Measurements from ENCODE around the gene DIP2A. TPM values are rescaled to one million over a fixed set of nuclear protein-coding genes. Genes with fewer than 3 reads are reported as not detected.
A peak's percentile ranks its signal among the peaks of the same experiment; 100 is the strongest.

The DIP2A gene
- total RNA-seq, 2 experiments from 2014 or later: 32.0 to 35.3 TPM

DNA sequence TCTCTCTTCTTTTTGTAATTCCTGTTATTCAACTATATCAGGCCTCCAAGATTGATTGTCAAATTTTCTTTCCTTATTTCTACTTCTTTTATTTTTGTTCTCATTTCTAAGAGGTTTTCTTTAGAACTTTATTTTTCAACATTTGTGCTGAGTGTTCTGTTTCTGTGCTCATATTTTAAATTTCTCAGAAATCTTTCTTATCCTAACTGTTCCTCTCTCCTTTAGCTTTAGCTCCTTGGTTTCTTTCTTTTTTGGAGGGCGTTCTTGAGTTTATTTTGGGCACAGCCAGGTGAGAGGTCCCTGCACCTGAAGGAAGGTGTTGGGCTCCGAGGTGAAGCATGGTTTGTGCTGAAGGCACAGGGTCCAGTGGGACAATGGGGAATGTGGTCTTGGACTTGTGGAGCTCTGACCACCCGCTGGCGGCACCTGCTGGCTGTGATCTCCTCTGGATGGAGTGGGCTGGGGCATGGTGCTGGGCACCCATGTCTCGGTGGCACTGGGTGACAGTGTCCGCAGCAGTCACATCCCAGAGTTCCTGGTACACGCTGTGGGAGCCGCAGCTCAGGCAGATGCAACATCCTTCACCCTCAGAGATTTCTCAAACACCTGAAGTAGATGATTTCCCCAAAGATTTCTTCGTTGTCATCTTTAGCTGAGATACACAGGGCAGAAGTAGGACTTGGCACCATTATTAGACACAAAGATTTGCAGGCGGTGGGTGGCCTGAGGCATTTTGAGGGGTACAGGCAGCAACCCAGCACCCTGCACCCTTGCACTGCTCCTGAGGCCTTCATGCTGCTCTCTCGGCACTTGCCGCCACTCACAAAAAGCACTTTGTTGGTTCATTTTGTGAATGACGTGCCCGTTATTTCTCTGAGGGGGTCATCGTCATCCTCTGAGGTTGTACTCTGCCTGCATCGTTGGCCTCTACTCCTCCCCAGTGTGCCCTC lies 38.2 kb upstream of the DIP2A start:
- Mint-ChIP-seq H3K9me3 (no peaks in the 10 kb centered on the region), H3K4me3 (no peak overlapping the region), H3K4me1 (ENCODE audit: low read depth) (peaks cover 9% of the 10 kb centered on the region), H3K36me3 (peaks cover 23% of the 10 kb centered on the region), H3K27ac (no peak overlapping the region), H3K27me3 (no peaks in the 10 kb centered on the region)
- intact Hi-C loops (cut with micrococcal nuclease): no loop called here
- CTCF ChIA-PET: interaction anchor here (0.6 kb wide), 1 partner anchor 105 kb away, joined by 3 read pairs; no protein-coding TSS in a partner anchor
- POLR2A ChIA-PET: no interaction called here
- DNase-seq: no peak

DNA sequence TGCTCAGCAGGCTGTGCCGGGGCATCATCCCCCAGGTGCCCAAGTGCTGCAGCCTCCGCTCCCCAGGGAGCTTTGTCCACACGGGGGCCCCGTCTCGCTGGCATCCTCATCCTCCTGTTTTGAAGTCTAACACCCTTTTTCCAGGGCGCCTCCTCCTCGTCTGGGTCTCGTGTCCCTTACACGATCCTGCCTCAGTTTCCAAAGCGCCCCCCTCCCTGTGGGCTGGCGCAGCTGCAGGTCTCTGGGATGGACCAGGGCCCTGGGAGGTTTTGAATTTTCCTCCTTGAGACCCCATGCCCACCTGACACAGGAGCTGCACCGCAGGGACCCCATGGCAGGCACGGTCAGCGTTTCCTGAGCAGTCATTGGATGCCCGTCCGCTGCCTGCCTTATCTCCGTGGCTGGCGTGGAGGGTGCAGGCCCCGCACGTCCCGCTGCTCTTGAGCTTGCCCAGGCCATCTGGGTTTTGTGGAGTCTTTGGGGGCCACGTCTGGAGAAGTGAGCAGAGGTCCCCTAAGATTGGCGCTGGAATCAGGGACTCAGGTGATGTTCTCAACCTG lies 37.4 kb upstream of the DIP2A start:
- no peak overlapping the region for H3K27ac Mint-ChIP-seq
- peaks cover 11% of the 10 kb centered on the region for H3K4me1 Mint-ChIP-seq (ENCODE audit: low read depth)
- peaks cover 17% of the 10 kb centered on the region for H3K36me3 Mint-ChIP-seq
- H3K4me3 Mint-ChIP-seq: no peak overlapping the region
- no peaks in the 10 kb centered on the region for H3K27me3 Mint-ChIP-seq
- no peak for DNase-seq
- CTCF ChIA-PET: interaction anchor here (0.6 kb wide), 1 partner anchor 105 kb away, joined by 3 read pairs; no protein-coding TSS in a partner anchor
- POLR2A ChIA-PET: no interaction called here
- intact Hi-C loops (cut with micrococcal nuclease): no loop called here
- no peaks in the 10 kb centered on the region for H3K9me3 Mint-ChIP-seq

DNA sequence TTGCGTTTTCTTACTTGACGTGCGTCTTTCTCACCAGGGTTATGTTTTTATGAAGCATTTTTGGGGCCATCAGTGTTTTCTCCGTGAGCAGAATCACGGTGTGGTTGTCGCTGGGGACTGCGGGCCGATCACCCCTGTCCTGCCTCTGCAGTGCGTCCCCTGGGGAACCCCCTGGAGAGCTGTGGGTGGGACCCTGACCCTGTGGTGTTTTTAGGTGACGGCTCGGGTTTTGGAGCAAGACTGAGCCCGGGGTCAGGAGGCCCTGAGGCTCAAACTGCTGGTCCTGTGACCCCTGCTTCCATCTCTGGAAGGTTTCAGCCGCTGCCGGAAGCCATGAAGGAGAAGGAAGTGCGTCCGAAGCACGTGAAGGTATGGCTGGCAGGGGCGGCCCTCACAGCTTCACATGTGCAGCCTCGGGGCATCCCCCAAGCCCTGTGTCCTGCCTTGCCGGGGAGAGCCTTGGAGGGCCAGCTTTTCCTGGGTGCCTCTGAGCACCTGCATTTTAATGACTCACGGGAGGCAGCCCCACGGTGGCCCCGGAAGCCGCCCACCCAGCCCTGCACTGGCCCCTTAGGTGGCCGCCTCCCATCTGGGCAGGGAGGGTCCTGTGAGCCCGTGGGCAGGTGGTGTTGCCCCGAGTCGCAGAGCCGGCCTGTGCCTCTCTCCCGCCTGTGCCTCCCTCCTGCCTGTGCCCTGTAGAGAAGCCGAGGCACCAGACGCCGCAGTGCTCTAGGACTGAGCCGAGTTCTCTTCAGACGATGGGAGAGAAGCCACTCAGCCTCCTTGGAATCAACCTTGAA lies 36.7 kb upstream of the DIP2A start:
- ChIA-PET CTCF (no interaction called here), POLR2A (no interaction called here)
- Mint-ChIP-seq H3K9me3 (no peaks in the 10 kb centered on the region), H3K4me3 (no peak overlapping the region), H3K36me3 (peaks cover 17% of the 10 kb centered on the region), H3K4me1 (ENCODE audit: low read depth) (peaks cover 11% of the 10 kb centered on the region), H3K27ac (no peak overlapping the region), H3K27me3 (no peaks in the 10 kb centered on the region)
- intact Hi-C loops (cut with micrococcal nuclease): no loop called here
- no peak for DNase-seq

DNA sequence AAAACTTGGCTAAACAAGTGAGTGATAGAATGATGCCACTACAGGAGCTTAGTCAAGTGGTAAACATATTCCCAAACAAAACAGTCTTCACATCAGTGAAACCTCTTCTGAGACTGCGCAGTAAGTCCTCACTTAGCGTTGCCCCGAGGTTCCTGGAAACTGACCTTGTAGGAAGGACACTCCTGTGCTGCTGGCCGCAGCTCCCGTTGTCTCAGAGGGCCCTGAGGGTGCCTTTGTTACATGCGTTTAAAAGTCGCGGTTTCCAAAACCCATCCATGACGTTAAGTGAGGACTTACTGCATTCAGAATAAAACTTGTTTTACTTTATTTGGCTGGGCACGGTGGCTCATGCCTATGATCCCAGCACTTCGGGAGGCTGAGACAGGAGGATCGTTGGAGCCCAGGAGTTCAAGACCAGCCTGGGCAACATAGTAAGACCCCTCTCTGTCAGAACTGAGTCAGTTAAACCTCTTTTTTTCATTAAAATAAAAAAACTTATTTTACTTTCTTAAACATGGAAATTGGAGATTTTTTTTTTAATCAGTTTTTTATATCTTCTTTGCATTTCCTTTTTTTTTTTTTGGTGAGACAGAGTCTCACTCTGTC lies 36.0 kb upstream of the DIP2A start:
- H3K36me3 Mint-ChIP-seq: peaks cover 17% of the 10 kb centered on the region
- peak overlapping the region; percentile 5 for H3K27ac Mint-ChIP-seq
- H3K4me1 Mint-ChIP-seq (ENCODE audit: low read depth): peaks cover 11% of the 10 kb centered on the region

DNA sequence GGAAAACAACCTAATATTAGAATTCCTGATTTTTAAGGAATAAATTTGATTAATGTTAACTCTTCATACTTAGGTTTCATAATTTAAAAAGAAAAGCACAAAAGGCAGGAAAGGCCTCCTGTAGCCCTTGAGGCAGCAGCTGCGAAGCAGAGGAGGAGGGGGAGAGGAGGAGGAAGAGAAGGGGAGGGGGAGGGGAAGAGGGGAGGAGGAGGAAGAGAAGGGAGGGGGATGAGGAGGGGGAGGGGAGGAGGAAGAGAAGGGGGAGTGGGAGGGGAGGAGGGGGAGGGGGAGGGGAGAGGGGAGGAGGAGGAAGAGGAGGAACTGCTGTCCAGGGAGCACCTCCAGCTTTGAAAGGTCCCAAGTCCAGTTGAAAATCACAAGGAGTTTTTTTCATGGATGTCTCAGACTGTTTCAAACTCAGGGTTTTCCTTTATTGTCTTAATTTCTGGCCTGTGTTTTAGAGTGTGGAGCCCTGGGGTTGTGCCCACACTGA lies 35.1 kb upstream of the DIP2A start:
- CTCF ChIA-PET: no interaction called here
- H3K4me1 Mint-ChIP-seq (ENCODE audit: low read depth): peaks cover 11% of the 10 kb centered on the region
- no peaks in the 10 kb centered on the region for H3K9me3 Mint-ChIP-seq
- H3K36me3 Mint-ChIP-seq: peaks cover 15% of the 10 kb centered on the region
- intact Hi-C loops (cut with micrococcal nuclease): no loop called here
- H3K27me3 Mint-ChIP-seq: no peaks in the 10 kb centered on the region
- DNase-seq: no peak
- peak overlapping the region; percentile 46 for H3K27ac Mint-ChIP-seq
- POLR2A ChIA-PET: no interaction called here
- H3K4me3 Mint-ChIP-seq: no peak overlapping the region

More for the DNA sequence above, 36.0 kb upstream of the DIP2A start:
- CTCF ChIA-PET: no interaction called here
- H3K27me3 Mint-ChIP-seq: no peaks in the 10 kb centered on the region
- intact Hi-C loops (cut with micrococcal nuclease): no loop called here
- no peak for DNase-seq
- no peaks in the 10 kb centered on the region for H3K9me3 Mint-ChIP-seq
- POLR2A ChIA-PET: no interaction called here
- no peak overlapping the region for H3K4me3 Mint-ChIP-seq

DNA sequence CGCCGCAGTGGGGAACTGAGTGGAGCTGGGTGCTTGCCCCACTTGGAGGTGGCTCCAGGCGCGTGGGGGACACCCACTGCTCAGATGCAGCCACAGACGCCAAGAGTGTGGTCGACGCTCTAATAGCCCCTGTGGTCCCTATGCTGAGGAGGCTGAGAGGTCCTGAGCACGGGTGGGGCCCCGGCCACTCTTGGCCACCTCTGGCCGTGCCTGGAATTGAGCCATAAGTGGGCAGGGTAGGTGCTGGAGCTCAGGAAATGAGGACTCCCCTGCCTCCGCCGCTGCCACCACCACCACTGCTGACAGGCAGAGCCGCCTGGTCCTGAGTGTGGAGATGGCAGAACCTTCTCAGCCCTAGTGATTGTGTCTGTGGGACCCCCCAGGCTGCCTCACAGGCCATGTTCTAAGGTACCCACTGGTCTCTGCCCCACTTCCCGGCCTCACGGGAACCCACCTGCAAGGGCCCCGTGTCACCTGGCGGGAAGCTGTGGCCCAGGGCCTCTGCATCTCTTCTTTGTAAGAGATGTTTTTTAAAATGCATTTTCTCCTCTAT lies 34.6 kb upstream of the DIP2A start:
- no peaks in the 10 kb centered on the region for H3K9me3 Mint-ChIP-seq
- intact Hi-C loops (cut with micrococcal nuclease): no loop called here
- peak; percentile 23 for DNase-seq
- CTCF ChIA-PET: no interaction called here
- no peaks in the 10 kb centered on the region for H3K27me3 Mint-ChIP-seq
- POLR2A ChIA-PET: no interaction called here
- peaks cover 11% of the 10 kb centered on the region for H3K4me1 Mint-ChIP-seq (ENCODE audit: low read depth)
- H3K27ac Mint-ChIP-seq: peak overlapping the region; percentile 46
- H3K36me3 Mint-ChIP-seq: peaks cover 14% of the 10 kb centered on the region
- no peak overlapping the region for H3K4me3 Mint-ChIP-seq

DNA sequence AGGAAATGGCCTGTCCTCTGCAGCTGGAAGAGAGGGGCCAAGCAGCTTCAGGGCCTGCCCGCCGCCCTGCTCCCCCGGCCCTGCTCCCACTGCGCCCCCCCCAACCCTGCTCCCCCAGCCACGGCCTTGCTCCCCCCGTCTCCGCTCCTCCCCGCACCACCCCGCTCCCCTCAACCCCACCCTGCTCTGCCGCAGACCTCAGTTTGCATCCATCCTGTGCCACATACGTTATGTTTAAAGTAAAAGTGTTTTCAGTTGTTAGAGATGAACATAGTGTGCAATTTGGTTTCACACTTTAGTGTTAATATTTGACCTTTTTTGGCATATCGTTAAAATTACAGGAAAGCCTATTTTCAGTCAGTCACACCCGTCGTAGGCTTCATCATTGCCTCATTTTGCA lies 34.1 kb upstream of the DIP2A start:
- ChIA-PET CTCF (no interaction called here), POLR2A (no interaction called here)
- H3K36me3 Mint-ChIP-seq: peaks cover 12% of the 10 kb centered on the region
- intact Hi-C loops (cut with micrococcal nuclease): no loop called here
- no peak overlapping the region for H3K4me3 Mint-ChIP-seq
- peak overlapping the region; percentile 16 for H3K27ac Mint-ChIP-seq
- peaks cover 11% of the 10 kb centered on the region for H3K4me1 Mint-ChIP-seq (ENCODE audit: low read depth)
- DNase-seq: no peak
- no peaks in the 10 kb centered on the region for H3K27me3 Mint-ChIP-seq
- no peaks in the 10 kb centered on the region for H3K9me3 Mint-ChIP-seq

DNA sequence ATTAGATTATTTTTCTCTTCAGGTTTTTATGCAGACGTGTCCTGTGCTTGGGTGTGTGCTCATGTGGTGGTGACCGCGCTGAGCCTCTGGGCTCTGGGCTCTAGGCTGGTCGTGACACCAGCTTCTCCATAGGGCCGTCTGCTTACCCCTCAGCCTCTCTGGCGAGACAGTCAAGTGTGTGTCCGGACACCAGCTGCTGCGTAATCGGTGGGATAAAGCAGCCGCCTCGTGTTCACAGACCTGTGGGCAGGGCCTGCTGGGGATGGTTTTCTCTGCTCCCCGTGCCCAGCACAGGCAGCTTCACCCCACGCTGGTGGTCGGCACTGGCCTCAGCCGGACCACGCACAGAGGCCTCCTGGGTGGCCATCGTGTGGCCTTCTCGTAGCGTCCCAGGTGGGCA lies 33.6 kb upstream of the DIP2A start:
- intact Hi-C loops (cut with micrococcal nuclease): no loop called here
- CTCF ChIA-PET: no interaction called here
- H3K27me3 Mint-ChIP-seq: no peaks in the 10 kb centered on the region
- H3K36me3 Mint-ChIP-seq: peaks cover 14% of the 10 kb centered on the region
- POLR2A ChIA-PET: interaction anchor here (0.9 kb wide), 1 partner anchor 57 kb away, joined by 4 read pairs; no protein-coding TSS in a partner anchor
- no peaks in the 10 kb centered on the region for H3K9me3 Mint-ChIP-seq
- peak overlapping the region; percentile 16 for H3K27ac Mint-ChIP-seq
- no peak for DNase-seq
- H3K4me1 Mint-ChIP-seq (ENCODE audit: low read depth): peaks cover 11% of the 10 kb centered on the region
- no peak overlapping the region for H3K4me3 Mint-ChIP-seq

DNA sequence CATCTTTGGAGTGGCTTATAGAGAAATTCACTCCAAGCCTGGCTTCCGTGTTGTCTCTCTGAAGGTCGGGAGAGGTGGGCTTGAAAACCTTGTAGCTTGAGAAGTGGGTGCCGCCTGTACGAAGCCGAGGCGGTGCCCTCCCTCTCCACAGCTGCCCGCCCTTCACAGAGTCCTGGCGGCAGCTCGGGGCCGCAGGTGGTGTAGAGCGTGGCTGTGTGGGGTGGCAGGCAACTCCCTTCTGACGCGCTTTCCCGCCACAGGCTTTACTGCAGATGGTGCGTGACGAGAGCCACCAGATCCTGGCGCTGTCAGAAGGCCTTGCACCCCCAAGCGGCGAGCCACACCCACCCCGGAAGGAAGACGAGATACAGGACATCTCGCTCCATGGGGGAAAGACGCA lies 33.1 kb upstream of the DIP2A start:
- H3K27me3 Mint-ChIP-seq: no peaks in the 10 kb centered on the region
- no peak overlapping the region for H3K4me3 Mint-ChIP-seq
- no peaks in the 10 kb centered on the region for H3K9me3 Mint-ChIP-seq
- intact Hi-C loops (cut with micrococcal nuclease): no loop called here
- DNase-seq: peak; percentile 62
- H3K27ac Mint-ChIP-seq: peak overlapping the region; percentile 54
- ChIA-PET POLR2A (interaction anchor here (0.9 kb wide), 1 partner anchor 57 kb away, joined by 4 read pairs; no protein-coding TSS in a partner anchor), CTCF (no interaction called here)
- peaks cover 11% of the 10 kb centered on the region for H3K4me1 Mint-ChIP-seq (ENCODE audit: low read depth)
- peaks cover 12% of the 10 kb centered on the region for H3K36me3 Mint-ChIP-seq

DNA sequence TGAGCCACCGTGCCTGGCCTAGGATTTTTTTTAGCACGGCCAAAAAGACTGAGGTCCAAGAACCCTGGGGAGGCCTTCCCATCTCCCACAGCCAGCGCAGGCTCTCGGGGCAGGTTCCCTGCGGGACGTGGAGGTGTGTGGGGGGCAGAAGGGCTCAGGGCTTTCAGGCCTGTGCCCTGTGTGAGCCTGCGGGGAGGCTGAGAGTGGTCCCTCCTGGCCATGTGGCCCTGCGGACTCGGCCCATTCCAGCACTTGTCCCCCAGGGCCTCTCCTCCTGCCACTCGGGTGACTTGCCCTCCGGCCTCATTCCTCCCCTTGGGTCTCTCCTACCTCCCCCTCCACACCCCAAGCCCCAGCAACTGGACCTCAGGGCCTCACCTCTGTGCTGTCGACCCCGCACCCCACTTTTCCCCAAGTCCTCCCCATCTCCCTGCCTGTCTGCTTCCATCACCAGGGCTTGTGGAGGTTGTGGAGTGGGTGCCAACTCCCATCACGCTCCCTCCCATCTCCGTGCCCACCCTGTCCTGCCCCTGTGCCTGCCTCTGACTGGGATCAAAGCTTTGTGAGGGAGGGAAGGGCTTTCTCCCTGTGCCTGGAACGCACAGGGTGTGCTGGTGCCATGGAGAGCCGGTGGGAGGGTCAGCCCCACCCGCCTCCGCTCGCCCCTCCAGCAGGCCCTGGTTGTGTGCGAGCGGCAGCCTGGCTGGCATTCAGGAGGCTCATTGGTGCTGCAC lies 32.2 kb upstream of the DIP2A start:
- ChIA-PET POLR2A (no interaction called here), CTCF (no interaction called here)
- H3K36me3 Mint-ChIP-seq: peaks cover 18% of the 10 kb centered on the region
- DNase-seq: no peak
- no peak overlapping the region for H3K4me3 Mint-ChIP-seq
- peaks cover 11% of the 10 kb centered on the region for H3K4me1 Mint-ChIP-seq (ENCODE audit: low read depth)
- H3K27me3 Mint-ChIP-seq: no peaks in the 10 kb centered on the region
- no peaks in the 10 kb centered on the region for H3K9me3 Mint-ChIP-seq
- no peak overlapping the region for H3K27ac Mint-ChIP-seq
- intact Hi-C loops (cut with micrococcal nuclease): no loop called here

DNA sequence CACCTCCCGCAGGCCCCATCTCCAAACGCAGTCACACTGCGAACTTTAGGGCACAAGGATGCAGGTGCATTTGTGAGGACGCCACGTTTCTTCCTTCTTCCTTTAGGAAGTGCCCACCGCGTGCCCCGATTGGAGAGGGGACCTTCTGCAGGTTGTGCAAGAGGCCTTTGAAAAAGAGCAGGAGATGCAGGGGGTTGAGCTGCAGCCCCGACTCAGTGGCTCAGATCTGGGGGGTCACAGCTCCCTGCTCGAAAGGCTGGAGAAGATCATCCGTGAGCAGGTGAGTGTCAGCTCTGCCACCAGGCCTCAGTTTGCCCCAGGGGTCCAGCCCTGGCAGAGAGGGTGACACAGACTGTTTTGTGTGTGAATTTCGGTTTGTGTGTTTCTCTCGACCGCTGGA lies 31.2 kb upstream of the DIP2A start:
- no peak overlapping the region for H3K4me3 Mint-ChIP-seq
- CTCF ChIA-PET: no interaction called here
- H3K9me3 Mint-ChIP-seq: no peaks in the 10 kb centered on the region
- H3K27ac Mint-ChIP-seq: no peak overlapping the region
- intact Hi-C loops (cut with micrococcal nuclease): no loop called here
- H3K36me3 Mint-ChIP-seq: peaks cover 26% of the 10 kb centered on the region
- POLR2A ChIA-PET: no interaction called here
- peaks cover 11% of the 10 kb centered on the region for H3K4me1 Mint-ChIP-seq (ENCODE audit: low read depth)
- no peaks in the 10 kb centered on the region for H3K27me3 Mint-ChIP-seq
- DNase-seq: no peak

Data from activated CD4-positive, alpha-beta memory T cell treated with anti-CD3 and anti-CD28 coated beads for 36 hours (primary cell).